ENCODE measurements around the gene SHD. TPM values are rescaled to one million over a fixed set of nuclear protein-coding genes. Genes with fewer than 3 reads are reported as not detected.
"Not testable (repeated sequence)": the region's sequence is repeated elsewhere in the genome, so short reads cannot be mapped to it uniquely, and the experiment has no call there.

SHD gene
- total and polyA plus RNA-seq, 7 donors = 0.04 to 2.1 (median 0.52) TPM; not detected in 1

GRCh38 chr19:4233282-4233853 is 45.7 kb upstream of the SHD start:
- no peaks in the 10 kb centered on the region for H3K4me1 ChIP-seq
- intact Hi-C loops (cut with DNase I) = no loop called here
- no peaks in the 10 kb centered on the region for H3K9me3 ChIP-seq
- peak; percentile 36 for TF ChIP-seq CTCF (IDR thresholded peaks at IDR 0.05)
- H3K27me3 ChIP-seq (ENCODE audit: insufficient read depth in 3 of 3, low read length in 2 of 3) = peaks cover 0 to 68% (median 15%) of the 10 kb centered on the region in 3 donors
- no peaks in the 10 kb centered on the region for H3K36me3 ChIP-seq (ENCODE audit: insufficient read depth in 1 of 2, low read depth in 1 of 2)
- H3K4me3 ChIP-seq = no peak overlapping the region
- ATAC-seq (no peak), DNase-seq (peak in 1 of 2 donors; percentile 52)
- 25 to 29% (median 29%) methylated on average over 8 to 11 of the region's 11 CpGs for WGBS, 3 donors
- no peak overlapping the region for H3K27ac ChIP-seq

GRCh38 chr19:4234142-4234861 is 44.8 kb upstream of the SHD start:
- Histone ChIP-seq H3K27ac (no peak overlapping the region), H3K4me1 (no peaks in the 10 kb centered on the region), H3K9me3 (no peaks in the 10 kb centered on the region), H3K36me3 (ENCODE audit: insufficient read depth in 1 of 2, low read depth in 1 of 2) (no peaks in the 10 kb centered on the region), H3K27me3 (ENCODE audit: insufficient read depth in 3 of 3, low read length in 2 of 3) (peaks cover 0 to 61% (median 9%) of the 10 kb centered on the region in 3 donors), H3K4me3 (no peak overlapping the region)
- 39 to 47% (median 43%) methylated on average over 21 of the region's 21 CpGs for WGBS, 3 donors
- ATAC-seq = no peak
- no peak for DNase-seq
- TF ChIP-seq CTCF (IDR thresholded peaks at IDR 0.05) = no peak
- intact Hi-C loops (cut with DNase I) = no loop called here

GRCh38 chr19:4234862-4235201 is 44.2 kb upstream of the SHD start:
- peaks cover 0 to 57% (median 6%) of the 10 kb centered on the region in 3 donors for H3K27me3 ChIP-seq (ENCODE audit: insufficient read depth in 3 of 3, low read length in 2 of 3)
- no peak for DNase-seq
- H3K27ac ChIP-seq = no peak overlapping the region
- WGBS, 3 donors = 50 to 64% (median 52%) methylated on average over 13 of the region's 13 CpGs
- H3K9me3 ChIP-seq = no peaks in the 10 kb centered on the region
- no peak overlapping the region for H3K4me3 ChIP-seq
- ATAC-seq = no peak
- H3K36me3 ChIP-seq (ENCODE audit: insufficient read depth in 1 of 2, low read depth in 1 of 2) = no peaks in the 10 kb centered on the region
- intact Hi-C loops (cut with DNase I) = no loop called here
- no peak for TF ChIP-seq CTCF (IDR thresholded peaks at IDR 0.05)
- no peaks in the 10 kb centered on the region for H3K4me1 ChIP-seq

DNA sequence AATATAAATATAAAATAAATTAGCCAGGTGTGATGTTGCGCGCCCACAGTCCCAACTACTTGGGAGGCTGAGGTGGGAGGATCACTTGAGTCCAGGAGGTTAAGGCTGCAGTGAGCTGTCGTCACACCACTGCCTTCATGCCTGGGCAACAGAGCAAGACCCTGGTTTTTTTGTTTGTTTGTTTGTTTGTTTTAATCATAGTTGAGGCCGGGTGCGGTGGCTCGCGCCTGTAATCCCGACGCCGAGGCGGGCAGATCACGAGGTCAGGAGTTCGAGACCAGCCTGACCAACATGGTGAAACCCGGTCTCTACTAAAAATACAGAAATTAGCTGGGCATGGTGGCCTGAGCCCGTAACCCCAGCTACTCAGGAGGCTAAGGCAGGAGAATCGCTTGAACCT is 41.6 kb upstream of the SHD start:
- H3K27ac ChIP-seq; H3K4me1 ChIP-seq; ATAC-seq; H3K36me3 ChIP-seq (ENCODE audit: insufficient read depth in 1 of 2, low read depth in 1 of 2); DNase-seq; intact Hi-C loops (cut with DNase I); H3K9me3 ChIP-seq; H3K4me3 ChIP-seq: not testable (repeated sequence)
- WGBS, 3 donors = 87 to 92% (median 89%) methylated on average over 16 of the region's 16 CpGs
- peaks cover 0 to 53% (median 12%) of the 10 kb centered on the region in 3 donors for H3K27me3 ChIP-seq (ENCODE audit: insufficient read depth in 3 of 3, low read length in 2 of 3)

DNA sequence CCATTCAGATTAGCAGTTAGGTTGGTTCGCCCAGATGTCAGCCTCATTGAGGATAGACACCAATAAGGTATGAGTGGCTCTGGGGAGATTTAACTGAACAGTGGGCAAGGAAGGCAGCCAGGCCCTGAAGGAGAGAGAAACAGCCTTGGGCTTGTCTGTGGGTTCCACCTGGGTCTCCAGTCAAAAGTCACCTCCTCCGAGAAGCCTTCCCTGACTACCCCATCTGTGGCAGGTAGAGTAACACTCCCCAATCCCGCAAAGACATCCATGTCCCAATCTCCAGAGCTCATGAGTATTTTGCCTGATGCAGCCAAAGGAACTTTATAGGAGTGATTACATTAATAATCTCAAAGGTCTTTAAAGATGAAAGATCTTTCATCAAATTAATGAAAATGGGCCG is 40.2 kb upstream of the SHD start:
- WGBS, 3 donors = 83 to 89% (median 88%) methylated on average over 4 of the region's 4 CpGs
- no peak for ATAC-seq
- intact Hi-C loops (cut with DNase I) = no loop called here
- DNase-seq = no peak
- H3K36me3 ChIP-seq (ENCODE audit: insufficient read depth in 1 of 2, low read depth in 1 of 2) = no peaks in the 10 kb centered on the region
- peaks cover 0 to 41% (median 9%) of the 10 kb centered on the region in 3 donors for H3K27me3 ChIP-seq (ENCODE audit: insufficient read depth in 3 of 3, low read length in 2 of 3)
- H3K9me3 ChIP-seq = no peaks in the 10 kb centered on the region
- H3K27ac ChIP-seq = no peak overlapping the region
- H3K4me3 ChIP-seq = no peak overlapping the region
- H3K4me1 ChIP-seq = no peaks in the 10 kb centered on the region
- TF ChIP-seq CTCF (IDR thresholded peaks at IDR 0.05) = no peak

All from psoas muscle (tissue), 8 donors.